ENCODE measurements around the gene P4HB.

P4HB gene

DNA sequence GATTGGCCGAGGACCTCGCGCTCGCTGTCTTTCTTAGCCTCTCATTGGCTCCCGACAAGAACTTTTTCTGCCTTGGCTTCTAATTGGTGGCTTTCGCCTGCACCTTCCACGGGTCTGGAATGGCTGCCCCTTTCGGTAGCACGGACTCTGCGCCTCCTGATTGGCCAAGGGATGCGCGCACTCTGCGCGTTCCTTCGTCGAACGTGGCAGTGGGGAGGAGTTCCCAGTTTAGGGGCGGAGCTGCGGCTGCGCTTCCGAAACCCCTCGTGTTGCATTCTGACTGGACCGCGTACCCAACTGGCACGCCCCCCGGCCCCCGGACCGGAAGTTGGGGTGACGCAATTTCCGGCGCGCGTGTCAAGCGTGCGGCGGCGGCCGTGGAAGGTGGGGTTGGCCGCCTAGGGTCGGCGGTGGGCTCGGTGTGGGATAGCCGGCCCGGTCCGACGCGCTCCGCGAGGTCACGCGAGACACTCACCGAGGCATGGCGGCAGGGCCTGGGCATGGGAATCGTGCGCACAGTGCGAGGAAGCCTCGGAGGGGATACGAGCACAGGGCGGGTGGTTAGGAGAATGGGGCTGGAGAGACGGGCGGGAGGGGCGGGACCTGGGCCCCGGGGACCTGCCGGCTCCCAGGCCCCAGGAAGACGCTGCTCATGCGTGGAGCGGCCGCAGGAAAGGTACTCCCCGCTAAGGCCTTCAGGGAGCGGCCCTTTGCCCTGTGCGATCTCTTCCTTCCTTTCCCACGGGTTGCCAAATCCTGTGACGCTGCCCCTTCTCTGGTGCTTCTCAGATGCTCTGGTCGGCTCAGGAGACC, 627 bp upstream of the P4HB start:
- WGBS, 2 experiments: 0% methylated on average over 74 of the region's 74 CpGs
- H3K4me1 ChIP-seq (ENCODE audit: control insufficient read depth, insufficient read depth, low read length): peaks cover 9% of the 10 kb centered on the region
- H3K27ac ChIP-seq (ENCODE audit: insufficient read depth, low read depth, low read length, poor library complexity, severe bottlenecking): peak overlapping the region; percentile 69
- peaks cover 18% of the 10 kb centered on the region for H3K36me3 ChIP-seq (ENCODE audit: control insufficient read depth, insufficient read depth, low read length)
- H3K4me3 ChIP-seq (ENCODE audit: insufficient read depth, low read depth, low read length): peak overlapping the region; percentile 80
- no peaks in the 10 kb centered on the region for H3K27me3 ChIP-seq (ENCODE audit: control insufficient read depth, insufficient read depth, low read length, poor library complexity, severe bottlenecking)
- no peaks in the 10 kb centered on the region for H3K9me3 ChIP-seq (ENCODE audit: control insufficient read depth, low read length)

DNA sequence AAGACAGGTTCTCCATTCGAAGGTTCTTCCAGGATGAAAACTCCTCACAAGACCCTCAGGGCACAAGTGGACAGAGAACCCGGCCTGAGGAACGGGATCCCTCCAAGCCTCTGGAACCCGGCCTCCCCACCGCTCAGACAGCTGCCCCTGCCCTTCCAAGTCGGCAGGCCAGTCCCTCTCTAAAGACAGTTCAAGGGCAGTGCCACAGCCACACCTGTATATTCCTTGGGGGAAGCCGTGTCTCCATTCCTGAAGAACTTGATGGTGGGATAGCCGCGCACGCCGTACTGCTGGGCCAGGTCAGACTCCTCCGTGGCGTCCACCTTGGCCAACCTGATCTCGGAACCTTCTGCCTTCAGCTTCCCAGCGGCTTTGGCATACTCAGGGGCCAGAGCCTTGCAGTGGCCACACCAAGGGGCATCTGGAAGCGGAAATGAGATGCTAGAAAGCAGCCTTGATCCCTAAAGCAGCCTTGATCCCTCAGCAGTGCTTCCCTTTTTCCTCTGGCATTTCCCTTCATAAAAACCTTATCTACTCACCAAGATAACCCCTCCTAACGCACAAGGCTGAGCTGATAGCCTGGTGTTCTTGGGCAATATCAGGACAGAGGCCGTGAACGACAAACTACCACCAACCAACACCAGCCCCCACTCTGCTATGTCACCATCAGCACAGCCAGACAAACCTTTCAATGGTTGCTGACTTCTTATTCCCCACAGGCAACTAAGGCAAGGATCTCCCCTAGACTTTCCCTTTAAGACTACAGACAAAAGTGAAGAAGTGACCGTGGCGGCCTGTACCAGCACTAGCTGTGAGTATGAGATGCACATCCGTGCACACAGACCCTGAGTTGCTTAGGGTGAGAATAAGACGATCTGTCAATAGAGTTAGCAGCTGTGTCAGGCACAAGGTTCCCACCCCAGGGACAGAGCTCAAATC, 1.1 kb downstream of the P4HB start:
- Histone ChIP-seq H3K36me3 (ENCODE audit: control insufficient read depth, insufficient read depth, low read length) (peaks cover 28% of the 10 kb centered on the region), H3K4me3 (ENCODE audit: insufficient read depth, low read depth, low read length) (peak overlapping the region; percentile 94), H3K27me3 (ENCODE audit: control insufficient read depth, insufficient read depth, low read length, poor library complexity, severe bottlenecking) (no peaks in the 10 kb centered on the region), H3K4me1 (ENCODE audit: control insufficient read depth, insufficient read depth, low read length) (peaks cover 9% of the 10 kb centered on the region), H3K9me3 (ENCODE audit: control insufficient read depth, low read length) (no peaks in the 10 kb centered on the region), H3K27ac (ENCODE audit: insufficient read depth, low read depth, low read length, poor library complexity, severe bottlenecking) (no peak overlapping the region)
- WGBS, 2 experiments: 77 to 81% methylated on average over 23 of the region's 23 CpGs

DNA sequence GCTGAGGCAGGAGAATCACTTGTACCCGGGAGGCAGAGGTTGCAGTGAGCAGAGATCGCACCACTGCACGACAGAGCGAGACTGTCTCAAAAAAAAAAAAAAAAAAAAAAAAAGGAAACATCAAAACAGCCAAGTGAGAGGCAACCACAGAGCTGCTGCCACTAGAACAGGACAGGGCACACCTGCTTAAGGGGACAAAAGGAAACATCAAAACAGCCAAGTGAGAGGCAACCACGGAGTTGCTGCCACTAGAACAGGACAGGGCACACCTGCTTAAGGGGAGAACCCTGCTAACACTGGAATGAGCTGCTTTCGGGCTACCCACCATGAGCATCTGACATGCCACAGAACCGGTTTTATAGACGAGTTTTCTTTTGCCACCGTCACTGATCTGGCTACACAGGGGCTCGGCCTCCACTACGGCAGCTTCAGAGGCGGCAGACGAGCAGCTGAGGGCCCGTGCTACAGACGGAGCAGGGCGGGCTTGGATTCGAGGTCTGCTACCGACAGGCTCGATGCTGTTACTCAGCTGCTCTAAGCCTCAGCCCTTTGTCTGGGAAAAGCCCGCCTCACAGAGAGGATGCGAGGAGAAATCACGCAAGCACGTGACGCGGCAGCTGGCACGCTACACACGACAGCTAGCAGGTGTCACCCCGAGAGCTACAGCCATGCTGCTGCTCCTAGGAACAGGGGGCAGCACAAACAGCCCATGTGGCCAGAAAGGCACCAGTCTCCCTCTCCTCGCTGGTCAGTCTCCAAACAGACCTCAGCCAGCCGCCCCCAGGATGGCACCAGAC, 2.0 kb downstream of the P4HB start:
- Histone ChIP-seq H3K9me3 (ENCODE audit: control insufficient read depth, low read length) (no peaks in the 10 kb centered on the region), H3K27ac (ENCODE audit: insufficient read depth, low read depth, low read length, poor library complexity, severe bottlenecking) (no peak overlapping the region), H3K4me3 (ENCODE audit: insufficient read depth, low read depth, low read length) (no peak overlapping the region), H3K4me1 (ENCODE audit: control insufficient read depth, insufficient read depth, low read length) (peaks cover 9% of the 10 kb centered on the region), H3K27me3 (ENCODE audit: control insufficient read depth, insufficient read depth, low read length, poor library complexity, severe bottlenecking) (no peaks in the 10 kb centered on the region), H3K36me3 (ENCODE audit: control insufficient read depth, insufficient read depth, low read length) (peaks cover 33% of the 10 kb centered on the region)
- 94% methylated on average over 30 of the region's 30 CpGs for WGBS, 2 experiments

DNA sequence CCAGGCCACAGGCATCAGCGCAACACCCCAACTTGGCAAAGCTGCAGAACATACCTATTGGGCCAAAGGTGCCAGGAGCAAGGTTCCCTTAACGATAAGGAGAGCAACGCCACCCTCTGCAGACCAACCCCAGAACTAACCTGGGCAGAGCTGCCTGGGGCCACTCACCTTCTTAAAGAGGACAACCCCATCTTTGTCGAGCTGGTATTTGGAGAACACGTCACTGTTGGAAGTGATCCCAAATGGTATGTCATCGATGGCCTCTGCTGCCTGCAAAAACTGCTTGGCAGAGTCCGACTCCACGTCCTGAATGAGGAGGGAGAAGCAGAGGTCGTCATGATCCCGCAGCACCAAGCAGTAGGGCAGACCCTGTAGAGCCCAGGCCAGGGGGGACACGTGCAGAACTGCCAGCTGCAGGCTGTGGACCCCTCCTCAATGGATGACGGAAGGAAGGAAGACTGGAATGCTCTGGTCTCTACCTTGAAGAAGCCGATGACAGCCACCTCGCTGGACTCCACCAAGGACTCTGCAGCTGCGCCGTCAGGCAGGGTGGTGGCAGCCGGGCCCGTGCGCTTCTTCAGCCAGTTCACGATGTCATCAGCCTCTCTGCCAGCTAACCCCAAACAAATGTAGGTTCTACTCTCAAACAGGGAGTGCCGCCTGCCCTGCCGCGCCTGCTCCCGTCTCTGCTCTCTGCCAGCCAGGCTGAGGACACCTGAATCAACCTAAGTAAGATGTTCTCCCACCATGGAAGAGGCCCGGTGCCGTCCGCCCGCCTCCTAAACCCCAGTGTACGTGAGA, 5.2 kb downstream of the P4HB start:
- 95% methylated on average over 29 of the region's 29 CpGs for WGBS, 2 experiments

DNA sequence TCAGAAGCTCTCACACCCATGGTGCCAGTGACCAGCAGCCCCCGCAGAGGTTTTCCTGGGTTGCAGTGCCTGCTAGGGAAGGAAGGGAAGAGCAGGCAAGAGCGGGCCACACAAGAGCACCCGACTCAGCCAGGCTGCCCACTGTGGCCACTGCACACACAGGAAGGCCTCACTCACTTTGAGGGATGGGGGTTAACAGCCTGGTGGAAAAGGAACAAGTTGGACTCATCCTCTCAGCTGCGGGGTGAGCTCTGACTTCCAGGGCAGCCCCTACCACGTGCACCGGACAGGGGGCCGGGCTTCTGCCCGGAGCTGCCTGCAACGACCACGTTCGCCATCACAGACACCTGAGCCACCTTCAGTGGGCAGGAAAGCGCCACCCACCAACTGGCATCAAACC, 8.1 kb downstream of the P4HB start:
- Histone ChIP-seq H3K4me3 (ENCODE audit: insufficient read depth, low read depth, low read length) (no peak overlapping the region), H3K27me3 (ENCODE audit: control insufficient read depth, insufficient read depth, low read length, poor library complexity, severe bottlenecking) (no peaks in the 10 kb centered on the region), H3K4me1 (ENCODE audit: control insufficient read depth, insufficient read depth, low read length) (no peaks in the 10 kb centered on the region), H3K27ac (ENCODE audit: insufficient read depth, low read depth, low read length, poor library complexity, severe bottlenecking) (no peak overlapping the region), H3K9me3 (ENCODE audit: control insufficient read depth, low read length) (no peaks in the 10 kb centered on the region), H3K36me3 (ENCODE audit: control insufficient read depth, insufficient read depth, low read length) (peaks cover 50% of the 10 kb centered on the region)
- 96 to 98% methylated on average over 12 of the region's 12 CpGs for WGBS, 2 experiments

More for the DNA sequence above, 5.2 kb downstream of the P4HB start:
- Histone ChIP-seq H3K27ac (ENCODE audit: insufficient read depth, low read depth, low read length, poor library complexity, severe bottlenecking) (no peak overlapping the region), H3K4me3 (ENCODE audit: insufficient read depth, low read depth, low read length) (no peak overlapping the region), H3K36me3 (ENCODE audit: control insufficient read depth, insufficient read depth, low read length) (peaks cover 53% of the 10 kb centered on the region), H3K4me1 (ENCODE audit: control insufficient read depth, insufficient read depth, low read length) (peaks cover 9% of the 10 kb centered on the region), H3K9me3 (ENCODE audit: control insufficient read depth, low read length) (no peaks in the 10 kb centered on the region), H3K27me3 (ENCODE audit: control insufficient read depth, insufficient read depth, low read length, poor library complexity, severe bottlenecking) (no peaks in the 10 kb centered on the region)

DNA sequence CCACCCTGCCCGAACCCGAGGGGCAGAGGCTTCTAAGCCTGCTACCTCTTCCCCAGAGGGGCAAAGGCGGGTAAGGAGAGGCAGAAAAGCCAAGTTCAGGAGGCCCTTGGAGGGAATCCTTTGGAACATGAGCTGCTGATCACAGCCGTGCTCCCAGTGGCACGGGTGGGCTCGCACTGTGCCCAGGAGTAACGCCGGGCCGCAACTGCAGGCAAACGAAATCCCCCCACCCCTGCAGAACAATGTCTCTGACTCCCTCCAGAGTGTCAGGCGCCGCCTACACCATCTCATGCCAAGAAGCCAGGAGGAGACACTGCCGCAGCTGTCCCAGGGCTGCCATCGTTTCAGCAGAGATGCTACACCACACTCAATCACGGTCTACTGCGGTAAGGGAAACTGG, 8.9 kb downstream of the P4HB start:
- H3K36me3 ChIP-seq (ENCODE audit: control insufficient read depth, insufficient read depth, low read length): peaks cover 59% of the 10 kb centered on the region
- H3K4me1 ChIP-seq (ENCODE audit: control insufficient read depth, insufficient read depth, low read length): no peaks in the 10 kb centered on the region
- WGBS, 2 experiments: 96% methylated on average over 16 of the region's 16 CpGs
- no peak overlapping the region for H3K4me3 ChIP-seq (ENCODE audit: insufficient read depth, low read depth, low read length)
- H3K27me3 ChIP-seq (ENCODE audit: control insufficient read depth, insufficient read depth, low read length, poor library complexity, severe bottlenecking): no peaks in the 10 kb centered on the region
- H3K27ac ChIP-seq (ENCODE audit: insufficient read depth, low read depth, low read length, poor library complexity, severe bottlenecking): no peak overlapping the region
- H3K9me3 ChIP-seq (ENCODE audit: control insufficient read depth, low read length): no peaks in the 10 kb centered on the region

DNA sequence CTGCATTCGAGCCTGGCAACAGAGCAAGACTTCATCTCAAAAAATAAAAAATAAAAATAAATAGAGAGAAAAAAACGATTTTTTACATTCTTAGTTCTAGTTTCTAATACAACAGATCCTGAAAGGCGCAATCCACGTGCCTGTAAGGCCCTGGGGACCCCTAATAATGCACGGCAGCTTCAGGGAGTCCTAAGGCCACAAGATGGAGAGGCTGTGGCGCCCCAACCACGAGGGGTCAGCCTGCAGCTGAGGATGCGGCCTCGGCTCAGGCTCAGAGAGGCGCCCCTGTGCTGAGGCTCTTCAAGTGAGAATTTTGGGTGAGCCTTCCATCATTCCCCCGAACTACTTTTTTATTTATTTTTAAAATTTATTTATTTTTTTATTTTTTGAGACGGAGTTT, 10.9 kb downstream of the P4HB start:
- no peaks in the 10 kb centered on the region for H3K9me3 ChIP-seq (ENCODE audit: control insufficient read depth, low read length)
- no peak overlapping the region for H3K4me3 ChIP-seq (ENCODE audit: insufficient read depth, low read depth, low read length)
- H3K27me3 ChIP-seq (ENCODE audit: control insufficient read depth, insufficient read depth, low read length, poor library complexity, severe bottlenecking): no peaks in the 10 kb centered on the region
- no peaks in the 10 kb centered on the region for H3K4me1 ChIP-seq (ENCODE audit: control insufficient read depth, insufficient read depth, low read length)
- 92 to 96% methylated on average over 10 to 12 of the region's 12 CpGs for whole genome bisulfite sequencing, 2 experiments
- H3K27ac ChIP-seq (ENCODE audit: insufficient read depth, low read depth, low read length, poor library complexity, severe bottlenecking): no peak overlapping the region
- H3K36me3 ChIP-seq (ENCODE audit: control insufficient read depth, insufficient read depth, low read length): peaks cover 69% of the 10 kb centered on the region

DNA sequence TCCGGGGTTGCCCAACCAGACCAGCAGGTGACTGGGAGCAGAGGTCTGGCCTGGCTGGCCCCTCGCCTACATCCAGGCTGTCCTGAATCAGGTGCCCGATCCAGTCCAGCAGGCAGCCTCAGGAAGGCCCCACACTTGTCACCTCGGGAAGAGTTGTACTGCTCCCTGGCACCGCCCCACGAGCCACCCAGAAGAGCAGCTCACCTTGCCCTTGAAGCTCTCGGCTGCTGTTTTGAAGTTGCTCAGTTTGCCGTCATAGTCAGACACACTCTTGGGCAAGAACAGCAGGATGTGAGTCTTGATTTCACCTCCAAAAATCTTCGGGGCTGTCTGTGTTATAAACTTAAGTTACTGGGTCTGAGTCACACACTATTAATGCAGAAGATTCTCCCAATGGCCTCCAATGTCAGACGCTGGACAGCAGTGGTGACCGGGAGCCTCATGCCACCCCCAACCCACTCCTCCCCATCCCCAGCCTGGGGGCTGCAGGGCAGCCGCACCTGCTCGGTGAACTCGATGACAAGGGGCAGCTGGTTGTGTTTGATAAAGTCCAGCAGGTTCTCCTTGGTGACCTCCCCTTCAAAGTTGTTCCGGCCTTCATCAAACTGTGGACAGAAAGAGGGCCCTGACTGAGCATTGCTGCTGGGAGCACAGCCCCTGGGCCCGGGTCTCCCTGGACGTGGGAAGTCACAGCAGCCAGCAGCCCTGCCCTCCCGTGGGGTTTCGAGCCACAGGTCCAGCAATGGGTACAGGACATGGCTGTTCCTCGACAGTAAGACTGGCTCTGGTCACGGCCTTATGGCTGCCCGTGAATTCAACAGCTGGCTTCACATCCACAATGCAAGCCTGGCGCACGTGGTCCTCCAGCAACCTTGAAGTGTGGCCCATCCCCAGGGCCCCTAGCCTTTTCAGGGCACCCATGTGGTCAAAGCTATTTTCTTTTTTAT, 13.3 kb downstream of the P4HB start:
- WGBS, 2 experiments: 93 to 94% methylated on average over 24 of the region's 24 CpGs
- H3K36me3 ChIP-seq (ENCODE audit: control insufficient read depth, insufficient read depth, low read length): peaks cover 59% of the 10 kb centered on the region
- H3K27me3 ChIP-seq (ENCODE audit: control insufficient read depth, insufficient read depth, low read length, poor library complexity, severe bottlenecking): no peaks in the 10 kb centered on the region
- no peaks in the 10 kb centered on the region for H3K4me1 ChIP-seq (ENCODE audit: control insufficient read depth, insufficient read depth, low read length)
- no peaks in the 10 kb centered on the region for H3K9me3 ChIP-seq (ENCODE audit: control insufficient read depth, low read length)
- H3K27ac ChIP-seq (ENCODE audit: insufficient read depth, low read depth, low read length, poor library complexity, severe bottlenecking): no peak overlapping the region
- H3K4me3 ChIP-seq (ENCODE audit: insufficient read depth, low read depth, low read length): no peak overlapping the region

Data from ectodermal cell (in vitro differentiated cells).